Pancreas (tissue), 10 donors: ENCODE measurements around the gene TTC33. TPM values are rescaled to one million over a fixed set of nuclear protein-coding genes. Genes with fewer than 3 reads are reported as not detected.

ENCODE experiments used
- ATAC-seq, 4 donors: fragments of 200-7000 bp; cut with Tn5 transposase; one replicate each; pipeline versions ENCODE4 v1.8.0 to v1.9.1; 2020; ENCODE audit warnings: mild to moderate bottlenecking in 4 of 4, moderate library complexity in 4 of 4
- DNase-seq, 6 donors: peaks; one replicate each; pipeline ENCODE4 v3.0.0-alpha.2; 2020
- FAIRE-seq: peaks from 2 replicates; lab custom pipeline; 2012; peaks lifted over from hg19 to GRCh38; lab: Jason Lieb, UNC
- H3K27ac ChIP-seq, 4 donors: fragments of 200-600 bp; sonication (generic); 1 replicate in 3 of 4; 2 replicates in 1 of 4; pipeline versions ENCODE4 v1.5.0 to v1.8.0; 2020
- H3K27me3 ChIP-seq, 4 donors: fragments of 200-600 bp; one replicate each; pipeline ENCODE4 v1.8.0; 2021
- H3K36me3 ChIP-seq, 3 donors: fragments of 200-600 bp; sonication (generic) in 1 of 3; one replicate each; pipeline versions ENCODE4 v1.5.0 to v1.8.0; 2020 to 2021
- H3K4me1 ChIP-seq, 3 donors: fragments of 200-600 bp; one replicate each; pipeline ENCODE4 v1.8.0; 2021
- H3K4me3 ChIP-seq, 4 donors: fragments of 200-600 bp; sonication (generic) in 2 of 4; one replicate each; pipeline versions ENCODE4 v1.5.0 to v1.8.0; 2020 to 2021
- H3K9me3 ChIP-seq, 4 donors: fragments of 200-600 bp; one replicate each; pipeline ENCODE4 v1.8.0; 2021
- CTCF ChIP-seq, 4 donors: fragments of 200-600 bp; sonication (generic) in 3 of 4; IDR thresholded peaks; one replicate each; pipeline versions ENCODE4 v1.5.0 to v1.8.0; 2021; ENCODE audit warnings: antibody characterized with exemption in 4 of 4
- WGBS, 2 donors: extraction: QIAGEN DNeasy Blood & Tissue Kit; methylation state at CpG; one replicate each; pipeline ENCODE4 v1.1.7; 2013; 5-methylcytosine and 5-hydroxymethylcytosine counted together
- intact Hi-C, 3 donors: fragments of 100-400 bp; cut with DNase I; formaldehyde crosslinking; loops; one replicate each; pipeline versions ENCODE4 v1.11.1 to v1.14.2; 2022
- polyA plus RNA-seq, 2 donors: library from polyadenylated mRNA; stranded (reverse); fragments of 200-250 nt; gene quantifications; one replicate each; pipeline ENCODE4 v1.2.3, GENCODE V29; 2013
- total RNA-seq, 6 donors: library from RNA; stranded (reverse); fragmentation: NEBNext Ultra II Directional in 4 of 6; extraction: Animal tissue kit (Norgen Biotek cat#: 25700) in 4 of 6; gene quantifications; one replicate each; pipeline versions ENCODE4 v1.2.1 to v1.2.4, GENCODE V29; 2021 to 2023
- donor health status: healthy with polysubstance abuse.
- donor health status: DM: no; HTN: no; CAD: no; lungs with moderate emphysema.
- donor health status: DM: no; HTN: no; CAD: no.
- donor health status: control.
- donor health status: control.
- donor health status: Bipolar disorder and iron deficiency.
- donor health status: DM: yes; HTN: yes; CAD: no.
- donor health status: DM: no; HTN: no; CAD: no.
- donor health status: DM: no; HTN: no; CAD: no.
- donor health status: DM: yes; HTN: yes; CAD: no.

The TTC33 gene
- total and polyA plus RNA-seq, 8 donors: 3.0 to 8.7 (median 5.5) TPM

GRCh38 chr5:40483316-40483715 lies 272.4 kb downstream of the TTC33 start:
- no peak for DNase-seq
- intact Hi-C loops: no loop called here
- Histone ChIP-seq H3K36me3 (no peaks in the 10 kb centered on the region), H3K4me3 (no peak overlapping the region), H3K9me3 (no peaks in the 10 kb centered on the region), H3K27ac (no peak overlapping the region), H3K4me1 (peaks cover 3 to 7% (median 5%) of the 10 kb centered on the region in 3 donors), H3K27me3 (no peaks in the 10 kb centered on the region)
- no peak for FAIRE-seq
- TF ChIP-seq CTCF (IDR thresholded peaks at IDR 0.05): no peak
- ATAC-seq: no peak

GRCh38 chr5:40481241-40481640 lies 274.5 kb downstream of the TTC33 start:
- TF ChIP-seq CTCF (IDR thresholded peaks at IDR 0.05): no peak
- H3K4me1 ChIP-seq: peaks cover 0 to 4% (median 3%) of the 10 kb centered on the region in 3 donors
- H3K27me3 ChIP-seq: no peaks in the 10 kb centered on the region
- FAIRE-seq: no peak
- no peak overlapping the region for H3K4me3 ChIP-seq
- intact Hi-C loops: no loop called here
- DNase-seq: no peak
- ATAC-seq: no peak
- no peaks in the 10 kb centered on the region for H3K9me3 ChIP-seq
- H3K27ac ChIP-seq: no peak overlapping the region
- WGBS, 2 donors: 94 to 98% methylated on average over 2 of the region's 2 CpGs
- H3K36me3 ChIP-seq: no peaks in the 10 kb centered on the region

- Histone ChIP-seq H3K4me1 (peaks cover 0 to 4% (median 3%) of the 10 kb centered on the region in 3 donors), H3K27me3 (no peaks in the 10 kb centered on the region), H3K27ac (no peak overlapping the region), H3K9me3 (no peaks in the 10 kb centered on the region), H3K36me3 (no peaks in the 10 kb centered on the region), H3K4me3 (no peak overlapping the region)
- no peak for DNase-seq
- ATAC-seq: no peak
- 69 to 78% methylated on average over 2 of the region's 2 CpGs for WGBS, 2 donors
- intact Hi-C loops: no loop called here
- FAIRE-seq: no peak
- TF ChIP-seq CTCF (IDR thresholded peaks at IDR 0.05): no peak
These were observed 275.4 kb downstream of the TTC33 start for GRCh38 chr5:40480392-40480791.

GRCh38 chr5:40479939-40480338 lies 275.8 kb downstream of the TTC33 start:
- TF ChIP-seq CTCF (IDR thresholded peaks at IDR 0.05): no peak
- DNase-seq (no peak), FAIRE-seq (no peak), ATAC-seq (no peak)
- WGBS, 2 donors: 42 to 64% methylated on average over 3 of the region's 3 CpGs
- H3K36me3 ChIP-seq: no peaks in the 10 kb centered on the region
- H3K9me3 ChIP-seq: no peaks in the 10 kb centered on the region
- H3K27ac ChIP-seq: no peak overlapping the region
- no peak overlapping the region for H3K4me3 ChIP-seq
- H3K27me3 ChIP-seq: no peaks in the 10 kb centered on the region
- H3K4me1 ChIP-seq: peaks cover 0 to 4% (median 1%) of the 10 kb centered on the region in 3 donors
- intact Hi-C loops: no loop called here

- Histone ChIP-seq H3K4me1 (no peaks in the 10 kb centered on the region), H3K27ac (no peak overlapping the region), H3K4me3 (no peak overlapping the region), H3K9me3 (no peaks in the 10 kb centered on the region), H3K27me3 (no peaks in the 10 kb centered on the region), H3K36me3 (no peaks in the 10 kb centered on the region)
- FAIRE-seq (no peak), DNase-seq (no peak), ATAC-seq (no peak)
- 76 to 94% methylated on average over 2 of the region's 2 CpGs for WGBS, 2 donors
- intact Hi-C loops: no loop called here
- TF ChIP-seq CTCF (IDR thresholded peaks at IDR 0.05): no peak
These were observed 277.0 kb downstream of the TTC33 start for GRCh38 chr5:40478766-40479165.
